ENCODE results near the gene NLGN2. TPM values are rescaled to one million over a fixed set of nuclear protein-coding genes. Genes with fewer than 3 reads are reported as not detected.

The NLGN2 gene
- total RNA-seq, 6 experiments from 2014 or later, result 1.3 to 5.3 (median 3.0) TPM

GRCh38 chr17:7405350-7406234, 2.1 kb upstream of the NLGN2 start:
- intact Hi-C loops (cut with DNase I), result no loop called here
- DNase-seq, result no peak
- H3K4me1 ChIP-seq, result peaks cover 0 to 10% (median 3%) of the 10 kb centered on the region in 4 donors

GRCh38 chr17:7406235-7406825, 1.3 kb upstream of the NLGN2 start:
- TF ChIP-seq POLR2A (IDR thresholded peaks at IDR 0.05) (no peak), CTCF (IDR thresholded peaks at IDR 0.05) (no peak)
- intact Hi-C loops (cut with DNase I), result no loop called here
- H3K4me1 ChIP-seq, result peaks cover 0 to 10% (median 3%) of the 10 kb centered on the region in 4 donors
- WGBS (ENCODE audit: insufficient coverage, low coverage, low lambda C conversion rate, missing lambda C conversion rate), result 49% methylated on average over 12 of the region's 12 CpGs
- ATAC-seq (no peak), DNase-seq (no peak)
- no peaks in the 10 kb centered on the region for H3K27me3 ChIP-seq
- no peak overlapping the region for H3K27ac ChIP-seq
- no peak overlapping the region for H3K4me3 ChIP-seq
- H3K36me3 ChIP-seq, result no peaks in the 10 kb centered on the region
- H3K9me3 ChIP-seq, result no peaks in the 10 kb centered on the region

More at GRCh38 chr17:7405350-7406234, 2.1 kb upstream of the NLGN2 start:
- ATAC-seq, result no peak
- TF ChIP-seq CTCF (IDR thresholded peaks at IDR 0.05) (no peak), POLR2A (IDR thresholded peaks at IDR 0.05) (no peak)
- Histone ChIP-seq H3K9me3 (no peaks in the 10 kb centered on the region), H3K36me3 (no peaks in the 10 kb centered on the region), H3K27me3 (no peaks in the 10 kb centered on the region), H3K27ac (peak overlapping the region in 1 of 3 donors; percentile 17), H3K4me3 (peak overlapping the region; percentile 45 to 81 (median 74))
- 15% methylated on average over 33 of the region's 38 CpGs for WGBS (ENCODE audit: insufficient coverage, low coverage, low lambda C conversion rate, missing lambda C conversion rate)

- H3K36me3 ChIP-seq, result no peaks in the 10 kb centered on the region
- ATAC-seq, result no peak
- no peak for DNase-seq
- H3K9me3 ChIP-seq, result no peaks in the 10 kb centered on the region
- H3K27me3 ChIP-seq, result no peaks in the 10 kb centered on the region
- H3K4me3 ChIP-seq, result no peak overlapping the region
- H3K27ac ChIP-seq, result no peak overlapping the region
- H3K4me1 ChIP-seq, result peaks cover 0 to 10% (median 3%) of the 10 kb centered on the region in 4 donors
- TF ChIP-seq POLR2A (IDR thresholded peaks at IDR 0.05), result no peak
- TF ChIP-seq CTCF (IDR thresholded peaks at IDR 0.05), result no peak
- WGBS (ENCODE audit: insufficient coverage, low coverage, low lambda C conversion rate, missing lambda C conversion rate), result 80% methylated on average over 13 of the region's 13 CpGs
- intact Hi-C loops (cut with DNase I), result no loop called here
Measured at GRCh38 chr17:7407082-7407481, 563 bp upstream of the NLGN2 start.

GRCh38 chr17:7408252-7408727, 645 bp downstream of the NLGN2 start:
- 97% methylated on average over 5 of the region's 58 CpGs for WGBS (ENCODE audit: insufficient coverage, low coverage, low lambda C conversion rate, missing lambda C conversion rate)

More at GRCh38 chr17:7408252-7408727, 645 bp downstream of the NLGN2 start:
- DNase-seq (no peak), ATAC-seq (no peak)
- H3K4me3 ChIP-seq, result no peak overlapping the region
- H3K27me3 ChIP-seq, result no peaks in the 10 kb centered on the region
- no peak overlapping the region for H3K27ac ChIP-seq
- H3K9me3 ChIP-seq, result no peaks in the 10 kb centered on the region
- no peaks in the 10 kb centered on the region for H3K36me3 ChIP-seq
- H3K4me1 ChIP-seq, result no peaks in the 10 kb centered on the region
- no peak for TF ChIP-seq CTCF (IDR thresholded peaks at IDR 0.05)
- no peak for TF ChIP-seq POLR2A (IDR thresholded peaks at IDR 0.05)
- intact Hi-C loops (cut with DNase I), result no loop called here
